Measurements from ENCODE around the gene NUDT8. TPM values are rescaled to one million over a fixed set of nuclear protein-coding genes. Genes with fewer than 3 reads are reported as not detected.

The NUDT8 gene
- total and polyA plus RNA-seq, 2 of the 8 experiments (the other 6 are each of a cell fraction or from before 2014, with no cell fraction given) = 7.2 to 8.3 TPM

DNA sequence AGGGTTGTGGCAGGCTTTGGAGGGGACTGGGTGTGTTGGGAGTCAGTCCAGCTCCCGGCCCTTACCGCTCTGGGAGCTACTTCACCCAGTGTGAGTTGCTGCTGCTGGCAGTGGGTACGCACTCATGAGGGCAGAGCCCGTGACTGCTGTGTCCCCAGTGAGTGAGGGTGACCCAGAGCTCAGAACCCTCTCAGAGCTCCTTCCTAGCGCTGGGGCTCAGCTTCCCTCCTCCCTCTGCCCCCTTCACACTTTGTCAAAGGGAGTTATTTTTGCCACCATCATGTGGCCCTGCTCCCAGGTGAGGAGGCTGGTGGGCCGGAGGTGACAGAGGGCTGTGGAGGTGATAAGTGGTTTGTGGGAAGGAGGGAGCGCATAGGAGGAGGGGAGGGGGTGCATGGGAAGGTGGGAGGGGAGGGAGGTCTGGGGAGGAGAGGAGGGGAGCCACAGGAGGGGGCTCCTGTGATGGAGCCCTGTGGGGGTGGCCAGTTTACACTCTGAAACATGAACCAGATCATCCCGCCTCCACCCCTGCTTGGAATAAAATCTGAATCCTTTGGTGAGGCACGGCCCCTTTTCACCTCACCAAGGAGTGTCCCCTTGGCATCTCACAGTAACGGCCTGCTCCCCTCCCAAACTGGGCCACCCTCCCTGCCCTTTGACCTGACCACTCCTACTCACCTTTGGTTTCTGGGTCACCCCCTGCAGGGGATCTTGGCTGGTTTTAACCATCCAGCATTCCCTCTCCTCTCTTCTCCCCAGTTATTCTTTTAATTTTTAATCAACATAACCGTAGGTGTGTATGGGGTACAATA, 13.1 kb downstream of the NUDT8 start (continued):
- TF ChIP-seq MAX (IDR thresholded peaks at IDR 0.05) (no peak), SP1 (IDR thresholded peaks at IDR 0.05; ENCODE audit: low read depth, low read length) (no peak), SUZ12 (IDR thresholded peaks at IDR 0.05; ENCODE audit: low read length) (no peak), BCL11A (IDR thresholded peaks at IDR 0.05; ENCODE audit: low read depth in 2 of 2, low read length in 2 of 2) (no peak)
